HG03378 (cell line): Measurements from ENCODE around the gene ADCY2.

Source experiments
- ATAC-seq: cut with Tn5 transposase; IDR thresholded peaks from one replicate; pipeline ENCODE4 v1.9.1; 2021; ENCODE audit warnings: mild to moderate bottlenecking, moderate library complexity; ENCODE audit not compliant: unreplicated experiment

ADCY2 gene

DNA sequence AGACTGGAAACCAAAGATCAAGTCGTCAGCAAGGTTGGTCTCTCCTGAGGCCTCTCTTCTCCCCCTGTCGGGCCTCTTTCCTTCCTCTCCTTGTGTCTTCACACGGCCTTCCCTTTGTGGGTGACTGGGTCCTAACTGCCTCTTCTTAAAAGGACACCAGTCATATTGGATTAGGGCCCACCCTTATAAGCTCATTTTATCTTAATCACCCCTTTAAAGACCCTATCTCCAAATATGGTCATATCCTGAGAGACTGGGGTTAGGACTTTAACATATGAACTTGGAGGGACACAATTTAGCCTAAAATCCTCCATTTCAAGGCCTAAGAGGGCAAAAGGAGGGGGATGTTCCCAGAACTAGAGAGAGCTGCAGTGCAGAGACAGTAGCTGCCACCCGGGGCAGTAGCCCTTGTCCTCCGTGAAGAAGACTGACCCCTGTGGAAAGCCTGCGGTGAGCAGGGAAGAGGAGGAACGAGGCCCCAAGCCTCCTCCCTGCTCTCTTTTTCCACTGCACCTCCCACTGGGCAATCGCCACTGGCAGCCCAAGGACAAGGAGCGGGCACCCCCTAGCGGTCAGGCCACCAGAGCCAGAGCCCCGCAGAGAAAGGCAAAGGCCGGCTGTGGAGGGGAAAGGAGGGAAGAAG, 420.1 kb downstream of the ADCY2 start:
- ATAC-seq = peak; percentile 88

DNA sequence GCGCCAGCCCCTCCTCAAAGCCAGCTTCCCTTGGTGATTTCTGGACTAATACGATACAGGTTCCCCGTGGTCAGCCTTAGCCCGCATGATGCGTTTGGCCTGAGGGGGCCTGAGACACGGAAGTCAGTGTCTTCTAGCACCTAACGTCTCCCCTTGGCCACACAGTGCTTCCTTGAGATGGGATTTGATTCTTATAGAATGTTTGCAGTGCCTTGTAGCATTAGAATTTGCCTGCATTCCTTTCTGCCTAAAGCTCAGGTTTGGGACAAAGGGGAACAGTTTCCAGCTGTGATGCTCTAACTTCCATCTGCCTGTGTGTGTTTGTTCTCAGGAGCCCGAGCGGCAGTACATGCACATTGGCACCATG, 420.6 kb downstream of the ADCY2 start:
- ATAC-seq = peak; percentile 17

DNA sequence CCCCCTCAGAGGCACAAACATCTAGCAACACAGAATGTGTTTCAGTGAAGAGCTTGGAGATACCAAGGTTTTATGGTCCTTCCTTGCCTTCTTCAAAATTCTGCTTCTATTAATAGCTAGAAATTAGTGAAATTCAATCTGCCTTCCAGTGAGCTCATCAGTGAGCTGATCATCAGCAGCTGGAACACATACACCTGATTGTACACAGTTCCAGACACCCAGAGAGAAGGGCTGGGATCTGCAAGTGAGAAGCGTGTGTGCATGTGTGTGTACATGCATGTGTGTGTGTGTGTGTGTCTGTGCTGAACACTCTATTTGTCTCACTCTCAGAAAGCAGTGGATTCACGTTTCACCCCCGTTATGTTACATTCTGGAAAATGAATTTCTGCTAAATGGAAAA, 426.5 kb downstream of the ADCY2 start:
- ATAC-seq = no peak

DNA sequence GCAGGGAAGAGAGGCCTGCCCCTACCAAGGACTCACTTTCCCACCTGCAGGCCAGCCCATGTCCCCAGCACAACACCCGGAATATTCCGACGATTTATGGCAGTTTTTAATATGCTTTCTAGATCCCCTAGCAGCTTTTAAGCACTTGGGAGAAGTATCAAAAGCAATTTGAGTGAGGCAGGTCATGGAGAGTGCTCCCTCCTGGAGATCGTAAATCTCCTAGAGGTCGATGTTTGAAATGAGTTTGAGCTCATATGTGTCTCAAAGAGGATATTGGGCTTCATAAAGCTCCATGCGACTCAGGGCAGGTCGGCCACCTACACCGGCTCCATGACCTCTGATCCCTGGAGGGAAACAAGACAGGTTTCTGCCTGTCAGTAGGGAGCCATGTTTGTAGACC, 427.7 kb downstream of the ADCY2 start:
- no peak for ATAC-seq

DNA sequence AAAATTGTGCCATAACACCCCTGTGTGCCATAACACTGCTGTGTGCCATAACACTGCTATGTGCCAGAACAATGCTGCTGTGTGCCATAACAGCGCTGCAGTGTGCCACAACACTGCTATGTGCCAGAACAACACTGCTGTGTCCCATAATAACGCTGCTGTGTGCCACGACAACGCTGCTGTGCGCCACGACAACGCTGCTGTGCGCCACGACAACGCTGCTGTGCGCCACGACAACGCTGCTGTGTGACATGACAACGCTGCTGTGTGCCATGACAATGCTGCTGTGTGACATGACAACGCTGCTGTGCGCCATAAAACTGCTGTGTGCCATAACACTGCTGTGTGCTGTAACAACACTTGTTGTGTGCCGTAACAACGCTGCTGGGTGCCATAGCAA, 429.1 kb downstream of the ADCY2 start:
- ATAC-seq = no peak

DNA sequence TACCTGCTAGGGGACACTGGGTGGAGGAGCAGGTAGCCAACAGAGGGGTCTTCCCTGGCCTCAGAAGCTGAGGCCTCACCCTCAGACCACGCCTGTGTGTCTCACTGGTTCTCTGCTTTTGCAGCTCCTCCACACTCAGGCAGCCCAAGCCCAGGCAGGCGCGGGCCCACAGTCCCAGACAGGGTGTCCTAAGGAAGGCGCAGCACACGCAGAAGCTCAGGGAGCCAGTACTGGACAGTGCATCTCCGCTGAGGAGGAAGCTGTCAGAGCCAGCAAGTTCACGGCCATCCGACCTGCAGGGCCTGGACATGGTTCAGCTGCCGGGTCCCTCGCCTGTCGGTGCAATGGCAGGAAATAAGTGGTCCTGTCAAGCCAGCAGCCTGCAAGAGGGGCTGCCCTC, 429.7 kb downstream of the ADCY2 start:
- ATAC-seq = no peak

DNA sequence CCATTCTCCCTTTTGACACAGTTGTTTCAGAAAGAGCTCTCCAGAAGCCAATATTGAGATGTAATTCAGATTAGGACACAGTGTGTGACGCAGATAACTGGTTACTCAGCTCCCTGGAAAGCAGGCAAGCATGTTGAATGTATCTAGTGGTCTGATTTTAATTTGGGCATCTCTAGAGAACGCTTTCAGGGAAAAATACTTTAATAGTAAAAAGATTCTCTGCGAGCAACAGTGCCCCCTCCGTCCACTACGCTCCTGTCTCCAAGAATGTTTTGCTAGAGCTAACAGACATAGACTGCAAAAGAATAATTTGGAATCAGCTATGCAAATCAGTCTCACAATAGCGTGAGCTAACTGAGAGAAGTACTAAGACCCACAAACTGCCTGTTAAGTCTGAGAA, 431.7 kb downstream of the ADCY2 start:
- ATAC-seq = no peak

DNA sequence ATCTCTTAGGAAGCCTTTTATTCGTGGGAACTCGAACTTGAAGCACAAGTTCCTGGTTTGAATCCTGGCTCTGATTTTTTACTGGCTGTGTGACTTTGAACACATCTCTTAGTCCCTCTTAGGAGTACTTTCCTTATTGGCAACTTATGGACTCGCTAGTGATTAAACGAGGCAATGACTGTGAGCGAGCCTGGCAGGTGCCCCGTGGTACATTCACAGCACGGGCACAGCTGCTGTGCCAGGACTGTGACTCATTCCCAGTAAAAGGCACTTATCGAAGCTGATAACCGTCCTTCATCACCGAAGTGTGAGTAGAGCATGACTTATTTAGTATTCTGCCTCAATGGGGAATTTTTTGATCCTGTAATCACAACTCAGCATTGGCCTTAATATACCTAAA, 432.3 kb downstream of the ADCY2 start:
- ATAC-seq = no peak

DNA sequence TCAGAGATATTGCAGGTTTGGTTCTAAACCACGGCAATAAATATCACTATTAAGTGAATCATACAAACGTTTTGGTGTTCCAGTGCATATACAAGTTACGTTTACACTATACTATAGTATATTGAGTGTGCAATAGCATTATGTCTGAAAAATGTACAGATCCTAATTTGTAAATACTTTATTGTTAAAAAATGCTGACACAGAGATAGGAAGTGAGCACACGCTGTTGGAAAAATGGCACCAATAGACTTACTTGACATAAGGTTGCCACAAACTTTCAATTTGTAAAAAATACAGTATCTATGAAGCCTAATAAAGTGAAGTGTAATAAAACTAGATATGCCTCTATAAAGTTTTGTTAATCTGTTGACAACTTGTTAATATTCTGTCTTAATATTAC, 439.0 kb downstream of the ADCY2 start:
- ATAC-seq = no peak

DNA sequence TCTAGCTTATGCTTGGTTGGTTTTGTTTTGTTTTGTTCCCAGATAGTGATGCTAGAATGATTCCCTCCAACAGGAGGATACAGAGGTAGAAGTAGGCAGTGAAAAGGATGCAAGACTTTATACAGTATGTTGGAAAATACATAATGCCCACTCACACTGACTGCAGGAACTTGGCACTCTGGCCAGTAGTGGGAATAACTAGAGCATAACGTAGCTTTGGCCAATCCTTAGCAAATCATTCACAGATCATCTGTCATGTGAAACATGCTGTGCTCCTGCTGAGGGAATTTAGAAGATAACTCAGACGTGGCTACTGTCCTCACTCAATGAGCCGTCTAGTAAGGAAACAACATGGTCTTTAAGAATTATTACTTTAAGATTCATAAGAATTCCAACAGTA, 441.5 kb downstream of the ADCY2 start:
- ATAC-seq = no peak

DNA sequence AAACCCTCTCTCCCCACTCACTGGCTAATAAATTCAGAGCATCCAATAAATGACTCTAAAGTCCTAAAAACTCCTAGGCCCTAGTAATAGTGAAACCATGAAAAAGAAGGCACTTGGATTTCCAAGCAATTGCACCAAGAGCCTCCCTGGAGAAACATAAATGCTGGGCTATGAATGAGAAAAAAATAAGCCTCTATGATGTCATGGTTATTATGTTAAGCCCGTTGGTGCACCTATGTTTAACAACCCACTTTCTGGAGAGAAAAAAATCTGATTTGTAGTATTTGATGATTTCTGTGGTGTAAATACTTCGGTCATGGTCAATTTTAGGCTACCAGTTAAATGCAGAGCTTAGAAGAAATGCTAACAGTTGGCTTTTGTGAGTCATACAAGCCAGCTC, 446.6 kb downstream of the ADCY2 start:
- ATAC-seq = no peak

DNA sequence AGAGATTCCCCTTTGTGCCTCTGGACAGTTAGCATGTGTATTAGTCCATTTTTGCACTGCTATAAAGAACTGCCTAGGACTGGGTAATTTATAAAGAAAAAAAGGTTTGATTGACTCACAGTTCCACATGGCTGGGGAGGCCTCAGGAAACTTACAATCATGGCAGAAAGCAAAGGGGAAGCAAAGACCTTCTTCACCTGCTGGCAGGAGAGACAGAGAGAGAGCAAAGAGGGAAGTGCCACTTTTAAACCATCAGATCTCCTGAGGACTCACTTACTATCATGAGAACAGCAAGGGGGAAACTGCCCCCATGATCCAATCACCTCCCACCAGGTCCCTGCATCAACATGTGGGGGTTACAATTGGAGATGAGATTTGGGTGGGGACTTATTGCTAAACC, 449.0 kb downstream of the ADCY2 start:
- no peak for ATAC-seq

DNA sequence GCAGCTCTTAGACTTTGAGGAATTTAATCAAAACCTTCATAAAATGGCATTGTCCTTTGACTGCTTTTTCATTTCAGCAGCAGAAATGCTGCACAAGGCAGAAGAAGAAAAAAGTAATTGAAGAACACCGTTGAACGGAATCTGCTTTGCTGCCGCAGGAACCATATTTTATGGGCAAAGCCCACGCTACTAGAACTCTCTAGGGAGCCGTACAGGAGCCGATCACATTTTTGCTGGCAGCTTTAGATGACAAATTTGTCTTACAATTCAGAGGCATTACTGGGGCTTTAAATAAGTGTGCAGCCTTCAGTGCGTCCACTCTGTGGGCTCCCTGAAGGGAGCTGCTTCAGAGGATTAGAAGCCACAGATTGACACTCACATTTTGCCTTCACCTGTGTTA, 449.6 kb downstream of the ADCY2 start:
- no peak for ATAC-seq

DNA sequence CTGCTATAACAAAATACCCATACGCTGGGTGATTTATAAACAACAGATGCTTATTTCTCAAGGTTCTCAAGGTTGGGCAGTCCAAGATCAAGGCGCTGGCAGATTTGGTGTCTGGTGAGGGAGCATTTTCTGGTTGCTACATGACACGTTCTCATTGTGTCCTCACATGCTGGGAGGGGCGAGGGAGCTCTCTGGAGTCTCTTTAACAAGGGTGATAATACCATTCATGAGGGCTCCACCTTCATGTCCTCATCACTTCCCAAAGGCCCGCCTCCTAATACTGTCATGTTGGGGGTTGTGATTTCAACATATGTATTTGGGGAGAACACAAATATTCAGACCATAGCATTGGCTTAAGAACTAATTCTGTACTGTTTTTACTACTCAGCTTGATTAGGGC, 450.4 kb downstream of the ADCY2 start:
- ATAC-seq = no peak

DNA sequence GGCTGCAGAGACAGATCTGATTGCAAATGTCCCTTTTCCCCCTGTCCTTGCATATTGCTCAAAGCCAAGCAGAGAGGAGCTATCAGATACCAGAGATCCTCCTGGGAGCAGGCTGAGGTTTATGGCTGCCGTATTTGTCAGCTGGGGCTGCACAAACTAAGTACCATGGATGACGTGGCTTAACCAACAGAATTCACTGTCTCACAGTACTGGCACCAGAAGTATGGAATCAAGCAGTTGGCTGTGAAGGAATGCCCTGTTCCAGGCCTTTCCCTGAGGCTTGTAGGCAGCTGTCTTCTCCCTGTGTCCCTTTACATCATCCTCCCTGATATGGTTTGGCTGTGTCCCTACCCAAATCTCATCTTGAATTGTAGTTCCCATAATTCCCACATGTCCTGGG, 452.4 kb downstream of the ADCY2 start:
- ATAC-seq = no peak

DNA sequence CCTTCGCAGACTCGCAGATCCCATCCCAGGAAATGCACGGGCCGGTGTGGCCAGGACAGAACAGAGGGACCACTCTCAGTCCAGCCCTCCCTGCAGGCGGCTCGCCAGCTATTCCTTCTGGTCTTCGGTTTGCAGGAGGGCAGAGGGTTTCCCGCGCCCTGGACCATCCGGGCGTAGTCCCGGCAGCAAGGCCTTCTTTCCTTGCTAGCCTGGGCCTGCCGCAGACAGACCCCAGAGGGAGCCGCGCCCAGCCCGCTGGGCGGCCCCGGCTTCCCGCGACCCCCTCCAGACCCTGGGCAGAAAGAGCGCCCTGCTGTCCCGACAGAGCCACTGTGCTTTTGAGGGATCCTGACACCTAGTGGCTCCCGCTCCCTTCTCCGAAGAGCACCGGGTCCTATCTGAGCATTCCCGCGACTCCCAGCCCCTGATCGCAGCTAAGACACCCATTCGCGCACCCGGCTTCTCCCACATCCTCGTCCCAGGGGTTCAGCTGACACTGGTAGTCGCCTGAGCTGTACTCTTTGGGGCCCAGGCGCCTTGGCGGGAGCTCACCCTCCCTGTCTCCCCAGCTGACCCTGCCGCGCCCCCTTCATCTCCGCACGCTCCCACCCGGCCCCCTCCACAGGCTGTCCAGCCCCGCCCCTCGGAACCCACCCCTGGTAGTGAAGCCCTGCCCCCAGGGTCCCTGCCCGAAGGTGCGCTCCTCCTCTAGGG, 453.9 kb downstream of the ADCY2 start:
- ATAC-seq = no peak

DNA sequence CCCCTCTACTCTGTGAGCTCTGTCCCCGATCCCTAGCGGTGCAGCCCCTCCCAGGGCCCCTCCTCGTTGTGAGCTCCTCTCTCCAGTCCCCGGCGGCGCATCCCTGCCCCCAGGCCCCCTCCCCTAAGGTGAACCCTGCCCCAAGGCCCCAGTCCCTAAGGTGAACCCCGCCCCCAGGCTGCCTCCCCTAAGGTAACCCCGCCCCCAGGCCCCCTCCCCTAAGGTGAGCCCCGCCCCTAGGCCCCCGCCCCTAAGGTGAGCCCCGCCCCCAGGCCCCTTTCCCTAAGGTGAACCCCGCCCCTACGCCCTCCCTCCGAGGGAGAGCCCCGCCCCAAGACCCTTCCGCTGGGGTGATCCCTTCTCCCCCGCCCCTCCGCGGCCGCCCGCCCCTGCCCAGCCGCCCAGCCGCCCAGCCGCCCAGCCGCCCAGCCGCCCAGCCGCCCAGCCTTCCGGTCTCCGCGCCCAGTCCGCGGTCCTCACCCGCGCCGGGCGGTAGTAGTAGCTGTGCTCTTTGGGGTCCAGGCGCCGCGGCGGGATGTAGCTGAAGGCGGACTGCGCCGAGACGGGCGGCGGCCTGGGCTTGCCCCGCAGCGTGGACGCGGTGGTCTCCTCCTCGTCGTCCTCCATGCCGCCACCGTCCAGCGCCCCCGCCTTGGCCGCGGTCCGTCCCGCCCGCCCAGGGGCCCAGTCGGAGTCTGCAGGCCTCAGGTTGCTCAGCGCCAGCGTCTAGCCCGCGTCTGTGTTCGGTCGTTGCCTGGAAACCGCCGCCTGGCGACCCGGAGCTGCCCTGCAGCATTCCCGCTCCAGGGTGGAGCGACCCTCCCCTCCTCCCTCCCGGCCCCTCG, 454.7 kb downstream of the ADCY2 start, which contains the start of gene CFAP90:
Gene CFAP90, minus strand, starts transcription at position 739 of the 845 bp plus-strand sequence. Its CDS starts 112 bp downstream, at position 627.
- ATAC-seq = no peak

DNA sequence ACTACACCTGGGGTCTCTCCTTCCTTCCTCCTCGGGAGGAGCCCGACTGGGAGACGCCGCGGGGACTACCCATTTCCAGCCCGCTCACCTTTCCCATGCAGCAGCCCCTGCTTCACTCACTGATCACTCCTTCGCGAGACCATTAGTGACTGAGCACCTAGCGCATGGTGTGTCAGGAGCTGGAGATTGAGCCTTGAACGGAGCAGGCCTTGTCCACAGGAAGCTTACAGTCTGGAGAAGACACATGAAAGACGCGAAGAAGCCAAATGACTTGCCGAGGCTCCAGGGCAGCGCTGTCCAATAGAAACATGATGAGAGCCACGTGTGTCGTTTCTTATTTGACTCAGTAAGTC, 455.3 kb downstream of the ADCY2 start:
- ATAC-seq = no peak

DNA sequence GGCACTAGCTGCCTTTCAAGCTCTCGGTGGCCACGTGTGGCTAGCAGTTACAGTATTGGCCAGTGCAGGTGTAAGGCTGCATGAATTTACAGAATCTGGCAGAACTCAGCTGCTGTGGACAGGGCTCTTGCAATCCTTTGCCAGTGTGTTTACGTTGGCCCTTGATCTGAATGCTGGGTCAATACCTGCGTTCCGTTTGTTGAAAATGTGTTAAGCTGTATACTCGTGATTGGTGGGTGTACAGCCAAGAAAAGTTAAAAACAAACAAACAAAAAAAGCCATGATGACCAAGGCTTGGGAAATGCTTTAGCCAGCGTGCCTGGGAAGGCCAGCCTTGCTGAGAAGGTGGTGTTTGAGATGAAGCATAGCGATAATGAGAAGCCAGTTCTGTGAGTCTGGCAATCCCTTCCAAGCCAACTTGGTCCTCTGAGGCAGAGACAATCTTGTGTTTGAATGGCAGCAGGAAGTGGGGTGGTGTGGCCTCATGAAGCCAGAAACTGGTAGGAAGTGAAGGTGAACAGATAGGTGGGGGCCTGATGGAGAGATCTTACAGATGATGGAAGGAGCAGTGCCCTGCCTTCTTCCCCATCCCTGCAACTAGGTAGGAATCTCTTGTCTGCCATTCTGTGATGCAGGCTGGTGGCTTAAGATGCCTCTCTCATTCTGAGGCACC, 455.8 kb downstream of the ADCY2 start:
- ATAC-seq = no peak

DNA sequence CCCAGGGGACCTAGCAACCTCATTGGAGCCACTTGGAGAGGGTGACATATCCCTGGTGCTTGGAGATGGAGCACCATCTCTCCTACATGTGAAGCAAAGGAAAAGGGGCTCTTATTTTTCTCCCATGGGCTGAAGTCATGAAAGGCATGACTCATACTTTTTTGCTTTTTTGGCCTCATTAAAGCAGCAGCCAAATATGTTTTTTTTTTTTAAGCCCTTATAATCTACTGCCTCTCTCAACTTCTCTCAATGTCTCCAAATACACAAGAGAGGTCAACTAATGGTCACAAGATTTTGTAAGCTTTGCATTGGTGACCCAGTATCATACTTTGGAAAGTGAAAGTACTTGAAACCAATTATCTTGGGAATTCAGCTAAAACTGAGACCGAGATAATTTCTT, 456.6 kb downstream of the ADCY2 start:
- peak; percentile 44 for ATAC-seq

DNA sequence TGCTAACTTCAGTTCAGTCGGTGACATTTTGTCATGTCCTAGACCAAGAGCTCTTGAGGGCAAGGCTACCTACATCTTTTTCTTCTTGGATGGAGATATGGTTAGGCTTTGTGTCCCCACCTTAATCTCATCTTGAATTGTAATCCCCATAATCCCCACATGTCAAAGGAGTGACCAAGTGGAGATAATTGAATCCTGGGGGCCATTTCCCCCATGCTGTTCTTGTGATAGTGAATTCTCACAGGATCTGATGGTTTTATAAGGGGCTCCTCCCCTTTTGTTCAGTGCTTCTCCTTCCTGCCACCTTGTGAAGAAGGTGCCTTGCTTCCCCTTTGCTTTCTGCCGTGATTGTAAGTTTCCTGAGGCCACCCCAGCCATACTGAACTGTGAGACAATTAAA, 457.1 kb downstream of the ADCY2 start:
- no peak for ATAC-seq
